ENCODE results near the gene ZSWIM4. TPM values are rescaled to one million over a fixed set of nuclear protein-coding genes. Genes with fewer than 3 reads are reported as not detected.

Gene ZSWIM4
- 3.8 and 6.7 TPM in 2 replicates for total RNA-seq

DNA sequence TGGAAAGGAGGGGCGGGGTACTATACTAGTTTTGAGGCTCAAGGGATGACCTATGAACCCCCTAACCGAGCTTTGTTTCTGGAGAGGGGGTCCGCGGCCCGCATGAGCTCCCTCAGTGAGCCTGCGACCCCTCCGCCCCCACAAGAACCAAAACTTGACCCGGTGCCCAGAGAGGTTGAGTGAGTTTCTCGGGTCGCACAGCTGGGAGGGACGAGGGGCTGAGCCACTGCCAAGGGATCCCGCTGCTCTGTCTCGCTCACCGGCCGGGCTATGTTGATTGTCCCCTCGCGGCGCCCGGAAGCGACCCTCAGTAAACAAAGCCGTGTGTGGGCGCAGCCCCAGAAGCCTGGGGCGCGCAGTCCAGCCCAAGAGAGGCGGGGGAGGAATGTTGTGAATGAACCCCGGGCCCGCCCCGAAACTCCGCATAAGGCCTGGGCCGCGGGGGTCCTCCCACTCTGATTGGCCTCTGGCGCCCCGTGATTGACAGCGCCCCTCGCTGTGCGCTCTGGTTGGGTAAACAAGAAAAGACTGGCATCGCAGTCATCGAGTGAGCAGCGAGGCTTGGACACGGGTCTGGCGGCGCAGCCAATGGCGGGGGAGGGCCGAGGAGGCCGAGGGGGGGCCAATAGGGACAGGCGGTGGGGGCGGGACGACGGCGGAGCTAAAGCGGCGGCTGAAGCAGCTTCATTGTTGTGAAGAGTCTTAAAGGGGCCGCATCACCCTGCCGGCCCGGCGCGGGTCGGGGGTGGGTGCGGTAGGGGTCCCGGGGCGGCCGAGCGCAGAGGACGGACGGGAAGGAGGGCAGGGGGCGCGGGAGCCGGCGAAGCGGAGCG is at the start of gene ZSWIM4:
Gene ZSWIM4, plus strand, starts transcription at position 687 of the 833 bp plus-strand sequence. CDS start 206 bp downstream, outside the sequence.

GRCh38 chr19:13764101-13764807 is 31.0 kb upstream of the ZSWIM4 start, which contains the start of gene MRI1:
Gene MRI1, plus strand, starts transcription at chr19:13764522. Its CDS starts 67 bp downstream, at chr19:13764589.

GRCh38 chr19:13774217-13775191 is 20.7 kb upstream of the ZSWIM4 start, which contains the start of gene C19orf53:
Gene C19orf53, plus strand, starts transcription at chr19:13774456. Its CDS starts 22 bp downstream, at chr19:13774478.

DNA sequence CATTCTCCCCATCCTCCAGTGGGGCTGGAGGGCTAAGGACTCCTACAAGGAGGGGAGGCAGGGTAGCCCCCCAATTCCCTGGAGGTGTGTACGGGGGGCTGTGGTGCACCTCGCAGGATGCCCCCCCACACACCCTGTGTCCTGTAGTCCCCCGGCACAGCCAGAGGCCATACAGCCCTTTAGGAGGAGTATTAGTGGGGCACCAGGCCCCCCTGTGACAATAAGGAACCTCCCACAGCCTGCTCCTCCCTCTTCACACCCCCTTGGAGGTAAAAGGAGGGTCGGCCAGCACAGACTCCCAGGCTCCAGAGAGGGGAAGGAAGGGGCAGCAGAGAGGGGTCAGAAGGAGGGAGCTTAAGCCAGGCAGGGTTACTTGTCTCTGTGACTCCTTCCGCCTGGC is 81.6 kb downstream of the ZSWIM4 start, which contains the start of gene NANOS3:
Gene NANOS3, plus strand, starts transcription at position 301 of the 400 bp plus-strand sequence. CDS start 115 bp downstream, outside the sequence.

Other genes starting within 250 kb of the ZSWIM4 start
- gene MRI1, start 30.9 kb upstream of the ZSWIM4 start, total RNA-seq = 35.5 and 38.2 TPM in 2 replicates
- 187 and 305 TPM in 2 replicates for gene C19orf53, start 21.0 kb upstream of the ZSWIM4 start, total RNA-seq
- 0.39 TPM in 1 of 2 replicates, not detected in the other for gene NANOS3, start 81.7 kb downstream of the ZSWIM4 start, total RNA-seq
- 0.04 TPM in 1 of 2 replicates, not detected in the other for gene BRME1, start 110.7 kb downstream of the ZSWIM4 start, total RNA-seq
- gene CC2D1A, start 110.8 kb downstream of the ZSWIM4 start, total RNA-seq = 19.5 and 24.7 TPM in 2 replicates
- 0.16 and 0.23 TPM in 2 replicates for gene PODNL1, start 143.0 kb downstream of the ZSWIM4 start, total RNA-seq
- 29.4 and 34.6 TPM in 2 replicates for gene DCAF15, start 157.1 kb downstream of the ZSWIM4 start, total RNA-seq
- 2.6 and 2.8 TPM in 2 replicates for gene RFX1, start 210.9 kb downstream of the ZSWIM4 start, total RNA-seq
- gene RLN3, start 232.7 kb downstream of the ZSWIM4 start, total RNA-seq = not detected in 2 replicates
- gene IL27RA, start 236.3 kb downstream of the ZSWIM4 start, total RNA-seq = 7.1 and 9.0 TPM in 2 replicates

Data from hair follicular keratinocyte (primary cell).